Measurements from ENCODE around the gene KLF13. TPM values are rescaled to one million over a fixed set of nuclear protein-coding genes. Genes with fewer than 3 reads are reported as not detected.

The KLF13 gene
- total RNA-seq, 1 experiment from 2014 or later: 60.1 TPM

DNA sequence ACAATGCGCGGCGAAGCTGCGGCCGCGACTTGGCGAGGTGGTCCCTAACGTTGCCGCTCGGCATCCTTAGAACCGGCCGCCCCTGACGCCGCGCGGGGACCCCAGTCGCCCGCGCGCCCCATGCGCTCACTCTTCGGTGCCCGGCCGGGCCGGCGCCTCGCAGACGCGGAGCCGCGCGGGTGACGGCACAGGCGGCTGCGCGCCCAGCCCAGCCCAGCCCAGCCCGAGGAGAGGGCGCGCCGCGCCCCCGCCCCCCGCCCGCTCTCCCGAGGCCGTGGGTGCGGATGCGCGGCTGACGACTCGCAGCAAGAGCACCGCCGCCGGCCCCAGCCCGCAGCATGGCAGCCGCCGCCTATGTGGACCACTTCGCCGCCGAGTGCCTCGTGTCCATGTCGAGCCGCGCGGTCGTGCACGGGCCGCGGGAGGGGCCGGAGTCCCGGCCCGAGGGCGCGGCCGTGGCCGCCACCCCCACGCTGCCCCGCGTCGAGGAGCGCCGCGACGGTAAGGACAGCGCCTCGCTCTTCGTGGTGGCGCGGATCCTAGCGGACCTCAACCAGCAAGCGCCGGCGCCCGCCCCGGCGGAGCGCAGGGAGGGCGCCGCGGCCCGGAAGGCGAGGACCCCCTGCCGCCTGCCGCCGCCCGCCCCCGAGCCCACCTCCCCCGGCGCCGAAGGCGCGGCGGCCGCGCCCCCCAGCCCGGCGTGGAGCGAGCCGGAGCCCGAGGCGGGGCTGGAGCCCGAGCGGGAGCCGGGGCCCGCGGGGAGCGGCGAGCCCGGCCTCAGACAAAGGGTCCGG is 437 bp downstream of the KLF13 start:
- peak overlapping the region; percentile 63 for H3K9ac ChIP-seq (ENCODE audit: low read length)

More for the DNA sequence above, 437 bp downstream of the KLF13 start:
- Histone ChIP-seq H3K9me3 (ENCODE audit: control insufficient read depth in 1 of 2, insufficient read depth in 1 of 2, low read depth in 1 of 2, low read length in 2 of 2) (no peaks in the 10 kb centered on the region), H3K9me2 (ENCODE audit: insufficient read depth) (no peaks in the 10 kb centered on the region), H3K4me3 (replicated peaks in 1 of 2; ENCODE audit: low read depth in 1 of 2, low read length in 2 of 2) (peak overlapping the region; percentile 49 to 80), H4K20me1 (ENCODE audit: insufficient read depth) (no peaks in the 10 kb centered on the region), H3K27me3 (ENCODE audit: insufficient read depth, low read length) (no peaks in the 10 kb centered on the region), H2AFZ (ENCODE audit: low read depth, low read length, poor library complexity, severe bottlenecking) (no peak overlapping the region), H3K79me2 (ENCODE audit: insufficient read depth, low read length) (peaks cover 34% of the 10 kb centered on the region), H3K27ac (ENCODE audit: low read depth, low read length) (peak overlapping the region; percentile 88), H3K4me2 (ENCODE audit: low read length) (peak overlapping the region; percentile 83), H3K36me3 (ENCODE audit: control insufficient read depth in 1 of 2, insufficient read depth in 2 of 2, low read length in 2 of 2) (no peaks in the 10 kb centered on the region), H3K4me1 (ENCODE audit: control insufficient read depth in 1 of 2, insufficient read depth in 2 of 2, low read length in 2 of 2) (peaks cover 11 to 24% of the 10 kb centered on the region in 2 experiments; a peak in 2 of 4 replicates)
- no peak for DNase-seq (ENCODE audit: low read depth, low spot score)
- no TSS peak for BruUV-seq (replicated peaks)
- intact Hi-C loops (cut with micrococcal nuclease): loop anchor here (1.0 to 5.0 kb wide), 3 partner anchors 70 to 162 kb away; no protein-coding TSS in a partner anchor
- RAD21 ChIA-PET (ENCODE audit: low non-redundant PET in 1 of 2, low total read pairs in 2 of 2, uncharacterized antibody in 2 of 2, unreplicated experiment in 2 of 2): interaction anchor here in 1 of 2 experiments (1.7 kb wide), 1 partner anchor 112 kb away, joined by 3 read pairs; no protein-coding TSS in a partner anchor
- POLR2A ChIA-PET: interaction anchor here (1.0 kb wide), 1 partner anchor 13 kb away, joined by 3 read pairs; no protein-coding TSS in a partner anchor
- TF ChIP-seq POLR2A (IDR thresholded peaks at IDR 0.05; ENCODE audit: borderline replicate concordance, extremely low read depth, insufficient read depth, insufficient read length) (peak; percentile 9), ZFX (IDR thresholded peaks at IDR 0.05) (peak; percentile 16; the same call in 1 of the 2 replicates), EZH2phosphoT487 (IDR thresholded peaks at IDR 0.05; ENCODE audit: borderline replicate concordance) (no peak)
- TF ChIP-seq, protein P1, sequence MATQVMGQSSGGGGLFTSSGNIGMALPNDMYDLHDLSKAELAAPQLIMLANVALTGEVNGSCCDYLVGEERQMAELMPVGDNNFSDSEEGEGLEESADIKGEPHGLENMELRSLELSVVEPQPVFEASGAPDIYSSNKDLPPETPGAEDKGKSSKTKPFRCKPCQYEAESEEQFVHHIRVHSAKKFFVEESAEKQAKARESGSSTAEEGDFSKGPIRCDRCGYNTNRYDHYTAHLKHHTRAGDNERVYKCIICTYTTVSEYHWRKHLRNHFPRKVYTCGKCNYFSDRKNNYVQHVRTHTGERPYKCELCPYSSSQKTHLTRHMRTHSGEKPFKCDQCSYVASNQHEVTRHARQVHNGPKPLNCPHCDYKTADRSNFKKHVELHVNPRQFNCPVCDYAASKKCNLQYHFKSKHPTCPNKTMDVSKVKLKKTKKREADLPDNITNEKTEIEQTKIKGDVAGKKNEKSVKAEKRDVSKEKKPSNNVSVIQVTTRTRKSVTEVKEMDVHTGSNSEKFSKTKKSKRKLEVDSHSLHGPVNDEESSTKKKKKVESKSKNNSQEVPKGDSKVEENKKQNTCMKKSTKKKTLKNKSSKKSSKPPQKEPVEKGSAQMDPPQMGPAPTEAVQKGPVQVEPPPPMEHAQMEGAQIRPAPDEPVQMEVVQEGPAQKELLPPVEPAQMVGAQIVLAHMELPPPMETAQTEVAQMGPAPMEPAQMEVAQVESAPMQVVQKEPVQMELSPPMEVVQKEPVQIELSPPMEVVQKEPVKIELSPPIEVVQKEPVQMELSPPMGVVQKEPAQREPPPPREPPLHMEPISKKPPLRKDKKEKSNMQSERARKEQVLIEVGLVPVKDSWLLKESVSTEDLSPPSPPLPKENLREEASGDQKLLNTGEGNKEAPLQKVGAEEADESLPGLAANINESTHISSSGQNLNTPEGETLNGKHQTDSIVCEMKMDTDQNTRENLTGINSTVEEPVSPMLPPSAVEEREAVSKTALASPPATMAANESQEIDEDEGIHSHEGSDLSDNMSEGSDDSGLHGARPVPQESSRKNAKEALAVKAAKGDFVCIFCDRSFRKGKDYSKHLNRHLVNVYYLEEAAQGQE (IDR thresholded peaks at IDR 0.05; ENCODE audit: low read depth): no peak
- peak; percentile 43 for ATAC-seq
- CTCF ChIA-PET: interaction anchor here (0.6 to 1.3 kb wide), 4 partner anchors 24 to 162 kb away, joined by 3 to 6 read pairs (median 4); no protein-coding TSS in a partner anchor

Measured in HCT116 (cell line).